ENCODE measurements around the gene CCL4. TPM values are rescaled to one million over a fixed set of nuclear protein-coding genes. Genes with fewer than 3 reads are reported as not detected.

CCL4 gene
- total RNA-seq, 1 experiment from 2014 or later, result 0.51 TPM

- no peak overlapping the region for H3K27ac ChIP-seq (ENCODE audit: low read length)
These were observed 50.4 kb downstream of the CCL4 start for GRCh38 chr17:36153895-36154610.

More at GRCh38 chr17:36153895-36154610, 50.4 kb downstream of the CCL4 start:
- TF ChIP-seq POLR2AphosphoS5 (IDR thresholded peaks at IDR 0.05; ENCODE audit: low read depth, low read length) (no peak), REST (IDR thresholded peaks at IDR 0.05; ENCODE audit: insufficient read depth in 1 of 2, low read depth in 2 of 2, low read length in 1 of 2) (no peak), CTCF (IDR thresholded peaks at IDR 0.05) (no peak), TCF7L2 (IDR thresholded peaks at IDR 0.05; ENCODE audit: low read depth, low read length) (no peak), SIN3A (IDR thresholded peaks at IDR 0.05; ENCODE audit: borderline replicate concordance, insufficient read depth, low read depth, low read length) (no peak)
- in situ Hi-C loops (cut with HindIII; ENCODE audit: low pct_unique_long_range_greater_than_20kb, low sequenced_read_pairs) (no loop called here), intact Hi-C loops (cut with micrococcal nuclease; ENCODE audit: unreplicated experiment) (no loop called here)
- DNase-seq (ENCODE audit: low read depth, low spot score) (no peak), ATAC-seq (no peak)
- Histone ChIP-seq H3K4me3 (ENCODE audit: low read depth in 2 of 2, low read length in 2 of 2) (no peak overlapping the region), H3K9me3 (ENCODE audit: control insufficient read depth, insufficient read depth, low read depth, low read length) (no peaks in the 10 kb centered on the region), H3K36me3 (ENCODE audit: control insufficient read depth, insufficient read depth, low read length) (no peaks in the 10 kb centered on the region), H3K27me3 (ENCODE audit: control insufficient read depth, insufficient read depth, low read length) (peaks cover 23% of the 10 kb centered on the region), H3K4me1 (ENCODE audit: control insufficient read depth, insufficient read depth, low read length) (peaks cover 2% of the 10 kb centered on the region; the same call in 1 of the 2 replicates)
- POLR2A ChIA-PET, result no interaction called here
- CTCF ChIA-PET, result no interaction called here
- BruUV-seq (replicated peaks), result no TSS peak

Other genes with a start within 250 kb of the CCL4 start
- gene HEATR9, start 234.9 kb upstream of the CCL4 start, total RNA-seq (2021; ENCODE audit: unreplicated experiment), result not detected
- gene CCL5, start 223.5 kb upstream of the CCL4 start, total RNA-seq (2021; ENCODE audit: unreplicated experiment), result 15.9 TPM
- gene RDM1, start 173.1 kb upstream of the CCL4 start, total RNA-seq (2021; ENCODE audit: unreplicated experiment), result 5.5 TPM
- gene LYZL6, start 160.1 kb upstream of the CCL4 start, total RNA-seq (2021; ENCODE audit: unreplicated experiment), result not detected
- gene CCL16, start 122.3 kb upstream of the CCL4 start, total RNA-seq (2021; ENCODE audit: unreplicated experiment), result not detected
- not detected for gene CCL14, start 117.1 kb upstream of the CCL4 start, total RNA-seq (2021; ENCODE audit: unreplicated experiment)
- gene CCL15, start 102.3 kb upstream of the CCL4 start, total RNA-seq (2021; ENCODE audit: unreplicated experiment), result not detected
- gene CCL23, start 85.9 kb upstream of the CCL4 start, total RNA-seq (2021; ENCODE audit: unreplicated experiment), result not detected
- gene CCL18, start 39.6 kb upstream of the CCL4 start, total RNA-seq (2021; ENCODE audit: unreplicated experiment), result not detected
- 1.1 TPM for gene CCL3, start 13.7 kb upstream of the CCL4 start, total RNA-seq (2021; ENCODE audit: unreplicated experiment)
- 7.4 TPM for gene TBC1D3B, start 72.8 kb downstream of the CCL4 start, total RNA-seq (2021; ENCODE audit: unreplicated experiment)
- not detected for gene CCL3L1, start 92.9 kb downstream of the CCL4 start, total RNA-seq (2021; ENCODE audit: unreplicated experiment)
- not detected for gene CCL4L2, start 107.2 kb downstream of the CCL4 start, total RNA-seq (2021; ENCODE audit: unreplicated experiment)
- gene TBC1D3I, start 160.7 kb downstream of the CCL4 start, total RNA-seq (2021; ENCODE audit: unreplicated experiment), result 0.54 TPM
- gene TBC1D3G, start 220.1 kb downstream of the CCL4 start, total RNA-seq (2021; ENCODE audit: unreplicated experiment), result 0.15 TPM